Measurements from ENCODE around the gene ATP5F1D.

Gene ATP5F1D

DNA sequence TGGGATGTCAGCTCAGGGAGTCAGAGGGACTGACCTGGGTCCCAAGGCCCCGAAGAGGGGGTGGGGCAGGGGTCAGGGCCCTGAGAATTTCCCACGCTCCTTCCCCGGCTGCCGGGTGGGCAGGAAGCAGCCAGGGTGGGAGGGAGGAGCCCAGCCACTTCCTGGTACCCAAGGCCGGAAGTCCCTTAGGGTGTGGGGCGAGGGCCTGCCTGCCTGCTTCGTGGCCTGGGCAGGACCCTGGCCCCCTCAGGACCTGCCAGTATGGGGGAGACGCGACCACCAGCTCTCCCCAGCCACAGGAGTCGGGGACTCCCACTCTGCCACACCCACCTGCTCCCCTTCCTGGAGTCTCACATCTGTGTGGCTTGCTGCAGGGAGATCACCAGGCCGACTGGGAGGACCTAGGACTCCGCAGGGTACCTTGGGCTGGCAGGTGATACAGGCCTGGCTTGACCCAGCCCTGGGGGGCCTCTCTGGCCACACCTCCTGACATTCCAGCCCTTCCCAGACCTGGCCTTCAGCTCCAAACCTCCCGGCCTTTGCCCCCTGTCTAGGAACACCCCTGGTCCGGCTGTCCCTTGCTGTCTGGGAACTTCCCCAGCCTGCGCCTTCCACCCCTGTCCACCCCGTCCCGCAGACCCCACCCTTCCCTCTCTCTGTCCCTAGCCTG, 17.8 kb downstream of the ATP5F1D start:
- peak in 3 of 4 experiments; percentile 43 to 66 (median 50) for DNase-seq

DNA sequence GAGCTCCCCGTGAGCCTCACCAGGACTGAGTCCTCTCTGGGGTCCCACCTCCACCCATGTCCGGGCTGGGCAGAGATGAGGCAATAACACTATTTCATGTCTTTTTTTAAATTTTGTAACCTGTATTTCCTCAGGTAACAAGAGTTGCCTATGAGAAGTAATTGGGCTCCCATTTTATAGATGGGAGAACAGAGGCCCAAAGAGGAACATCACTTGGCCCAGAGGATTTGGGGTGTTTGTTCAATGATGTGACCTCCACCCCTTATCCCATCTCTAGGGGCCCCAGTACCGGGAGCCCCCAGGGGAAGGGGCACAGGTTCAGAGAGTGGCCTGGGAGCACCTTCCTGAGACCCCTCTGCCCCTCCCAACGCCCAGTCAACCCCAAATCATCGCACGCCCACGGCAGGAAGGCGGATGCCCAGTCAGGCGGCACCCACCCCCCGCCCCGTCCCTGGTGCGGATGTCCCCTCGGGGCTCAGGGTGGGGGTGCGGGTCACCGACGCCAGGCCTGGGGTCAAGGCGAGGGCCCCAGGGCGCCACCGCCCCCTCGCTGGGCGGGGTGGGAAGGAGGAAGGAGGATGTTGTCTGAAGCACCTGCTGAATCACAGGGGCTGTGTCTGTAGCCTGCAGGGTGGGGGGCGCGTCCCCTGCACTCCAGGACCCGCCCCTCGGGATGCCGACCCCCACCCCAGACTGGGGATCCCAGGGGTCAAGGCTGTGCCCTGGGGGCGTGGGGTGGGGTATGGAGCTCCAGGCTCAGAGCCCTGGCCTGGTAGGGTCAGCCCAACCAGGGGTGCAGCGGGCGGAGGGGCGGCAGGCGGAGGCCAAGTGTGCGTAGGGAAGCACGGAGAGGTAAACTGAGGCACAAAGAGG, 18.6 kb downstream of the ATP5F1D start:
- DNase-seq, result peak in 2 of 4 experiments; percentile 36 to 49

DNA sequence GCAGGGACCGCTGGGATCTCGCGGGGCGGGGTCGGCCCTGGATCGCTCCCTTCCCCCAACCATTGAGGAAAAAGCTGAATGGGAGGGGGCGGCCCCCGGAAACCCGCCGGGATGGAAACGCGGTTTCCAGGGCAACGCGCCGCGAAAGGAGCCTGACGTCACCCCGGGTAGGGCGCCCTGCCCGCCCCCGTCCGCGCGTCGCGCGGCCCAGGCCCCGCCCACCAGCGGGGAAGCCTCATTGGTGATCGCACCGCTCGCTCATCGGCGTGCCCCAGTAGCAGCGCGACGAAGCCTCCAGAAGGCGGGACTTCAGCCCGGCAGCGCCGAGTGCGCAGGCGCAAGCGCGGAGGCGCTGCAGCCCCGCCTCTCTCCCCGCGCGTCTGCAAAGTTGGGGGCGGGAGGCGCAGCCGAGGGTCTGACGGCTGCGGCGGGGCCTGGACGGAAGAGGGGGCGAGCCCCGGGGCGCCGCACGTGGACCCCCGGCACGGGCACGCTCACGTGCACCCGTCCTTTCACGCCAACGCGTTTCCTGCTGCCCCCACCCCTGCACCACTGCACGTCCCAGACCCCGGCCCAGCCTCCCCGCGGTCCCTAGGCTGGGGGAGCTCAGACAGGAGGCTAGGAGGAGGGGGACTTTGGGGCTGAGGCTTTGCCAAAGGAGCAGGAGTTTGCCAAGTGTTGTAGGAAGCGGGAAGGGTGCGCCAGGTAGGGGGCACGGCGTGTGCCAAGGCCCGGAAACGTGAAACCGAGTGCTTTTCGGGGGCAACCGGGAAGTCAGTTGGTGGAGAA, 19.4 kb downstream of the ATP5F1D start:
- peak; percentile 86 to 97 (median 93) for DNase-seq

DNA sequence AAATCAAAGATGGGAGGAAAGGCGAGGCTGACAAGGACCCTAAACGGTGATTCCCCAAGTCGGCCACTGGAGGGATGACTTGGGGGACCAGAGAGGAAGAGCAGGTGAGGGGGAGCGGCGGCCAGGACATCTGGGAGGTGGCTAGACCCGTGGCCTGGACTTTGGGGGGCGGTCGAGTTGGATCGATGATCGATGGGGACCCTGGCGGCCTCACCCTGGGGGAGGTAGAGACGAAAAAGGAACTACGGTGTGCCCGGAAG, 19.9 kb downstream of the ATP5F1D start:
- DNase-seq, result no peak

DNA sequence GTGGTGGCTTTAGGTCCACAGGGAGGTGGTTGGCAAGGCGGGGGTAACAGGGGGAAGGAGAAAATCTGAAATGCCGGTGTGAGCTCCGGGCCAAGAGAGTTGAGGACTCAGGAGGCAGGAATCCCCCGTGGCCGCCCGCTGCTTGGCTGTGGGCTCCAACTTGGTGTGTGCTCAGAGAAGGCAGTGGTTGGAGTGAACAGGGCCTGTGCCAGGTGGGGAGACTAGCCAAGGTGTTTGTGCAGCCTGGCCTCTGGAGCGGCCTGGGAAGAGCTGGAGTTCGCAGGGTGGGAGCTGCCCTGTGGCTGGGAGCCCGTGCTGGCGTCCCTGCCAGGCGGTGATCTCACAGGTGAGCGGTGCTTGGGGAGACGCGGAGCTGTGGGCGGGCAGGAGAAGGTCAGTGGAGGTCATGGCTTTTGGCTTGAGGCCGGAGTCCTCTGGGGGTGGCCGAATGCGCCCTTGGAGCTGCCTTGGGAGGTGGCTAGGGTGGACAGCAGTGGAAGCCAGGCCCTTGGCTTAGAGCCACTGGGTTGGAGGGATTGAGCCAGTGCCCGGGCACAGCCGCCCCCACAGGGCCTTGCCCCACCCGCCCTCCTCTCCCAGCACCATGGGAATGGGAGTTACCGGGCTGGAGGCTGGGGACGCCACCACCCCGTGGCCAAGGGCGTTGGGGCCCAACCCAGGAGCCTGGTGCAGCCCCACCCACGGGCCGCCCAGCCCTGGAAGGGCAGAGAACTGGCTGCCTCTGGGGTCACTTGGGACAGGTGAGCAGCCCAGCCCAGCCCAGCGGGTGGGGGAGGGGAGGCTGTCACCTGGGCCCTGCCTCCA, 20.5 kb downstream of the ATP5F1D start:
- DNase-seq, result no peak

DNA sequence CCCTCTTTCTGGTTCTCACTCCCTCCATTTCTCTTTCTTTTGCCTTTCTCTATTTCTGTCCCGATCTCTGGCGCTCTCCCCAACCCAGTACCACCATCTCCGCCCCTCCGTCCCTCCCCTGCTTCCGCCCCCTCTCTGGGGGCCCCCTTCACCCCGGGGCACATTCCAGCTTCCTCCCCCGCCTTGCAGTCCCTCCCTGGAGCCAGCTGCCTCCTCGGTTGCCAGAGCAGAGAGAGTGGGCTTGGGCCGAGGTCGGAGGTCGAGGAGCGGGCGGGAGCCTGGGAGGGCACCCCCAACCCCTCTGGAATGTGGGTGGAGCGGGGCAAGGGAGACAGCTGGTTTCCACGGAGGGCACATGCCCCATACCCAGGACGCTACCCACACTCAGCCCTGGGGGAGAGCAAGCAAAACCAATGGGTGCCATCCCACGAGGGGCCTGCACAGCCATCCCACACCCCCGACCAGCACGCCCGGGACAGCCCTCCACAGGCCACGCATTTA, 21.1 kb downstream of the ATP5F1D start:
- DNase-seq, result no peak

DNA sequence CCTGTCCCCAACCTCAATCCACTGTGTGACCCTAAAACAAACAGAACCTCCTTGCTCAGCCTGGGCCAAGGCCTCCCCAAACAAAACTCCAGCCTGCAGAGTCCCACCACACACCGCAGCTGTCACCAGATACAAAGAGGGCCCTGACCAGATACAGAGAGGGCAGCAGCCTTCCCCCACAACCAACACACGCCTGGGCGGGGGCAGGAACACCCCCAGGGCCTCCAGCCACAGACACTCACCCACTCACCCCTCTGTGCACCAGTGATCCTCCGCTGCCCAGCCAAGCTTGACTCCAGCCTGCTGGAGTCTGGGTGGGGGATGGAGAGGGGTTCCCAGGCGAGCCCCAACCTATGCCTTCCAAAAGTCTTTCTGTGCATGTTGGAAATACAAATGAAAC, 21.6 kb downstream of the ATP5F1D start:
- DNase-seq, result no peak

DNA sequence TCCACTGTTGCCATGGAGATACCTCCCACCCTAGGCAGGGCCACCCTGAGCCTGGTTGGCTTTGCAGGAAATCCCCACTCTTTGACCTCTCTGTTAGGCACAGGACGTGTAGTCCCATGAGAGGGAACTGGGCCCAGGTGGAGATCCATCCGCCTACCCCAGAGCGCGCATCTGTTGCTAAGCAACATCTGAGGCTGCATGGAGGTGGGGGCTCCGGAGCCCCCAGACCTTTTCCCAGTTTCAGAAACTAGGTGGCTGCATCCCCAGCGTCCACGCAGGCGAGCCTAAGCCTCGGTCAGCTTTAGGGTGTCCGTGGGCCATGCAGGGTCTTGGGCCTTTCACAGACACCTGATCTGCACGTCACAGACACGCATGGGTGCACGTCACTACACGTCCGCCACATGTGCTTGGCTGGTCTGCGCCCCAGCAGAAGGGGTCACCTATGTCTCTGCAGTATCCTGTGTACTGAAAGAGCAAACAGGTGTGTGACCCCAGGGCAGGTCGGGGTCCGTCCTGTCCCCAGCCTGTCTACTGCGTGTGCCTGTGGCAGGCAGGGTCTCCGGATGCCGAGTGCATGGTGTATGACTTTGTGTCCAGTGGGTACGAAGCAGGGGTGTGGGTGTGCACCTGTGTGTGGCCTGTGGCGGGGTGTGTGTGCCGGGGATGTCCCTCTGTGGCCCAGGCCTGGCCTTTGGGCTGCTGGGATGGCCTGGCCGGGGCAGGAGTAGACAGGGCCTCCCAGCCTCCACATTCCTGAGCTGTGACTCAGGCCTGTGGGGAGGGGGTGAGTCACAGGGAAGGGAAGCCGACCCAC, 23.5 kb downstream of the ATP5F1D start:
- DNase-seq, result no peak

DNA sequence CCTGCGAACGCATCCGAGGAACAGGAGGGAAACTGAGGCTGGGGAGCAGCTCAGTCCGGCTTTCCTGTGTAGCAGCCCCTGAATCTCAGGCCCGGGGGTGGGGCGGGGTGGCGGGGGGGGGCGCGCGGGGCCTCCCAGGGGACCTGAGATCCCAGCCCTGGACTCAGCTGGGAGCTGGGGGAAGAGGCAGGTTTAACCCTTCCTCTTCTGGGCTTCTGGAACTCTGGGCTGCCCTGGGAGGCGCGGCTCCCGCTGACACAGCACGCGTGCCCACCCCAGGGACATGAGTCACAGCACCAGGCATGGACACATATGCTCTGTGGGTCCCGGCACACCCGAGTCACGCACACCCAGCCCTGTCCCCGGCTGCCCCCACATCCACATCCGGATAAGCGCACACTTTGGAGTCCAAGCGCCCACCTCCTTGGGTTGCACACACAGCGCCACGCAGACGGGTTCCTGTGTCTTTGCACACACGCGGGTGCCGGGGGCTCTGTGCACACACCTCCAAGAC, 24.1 kb downstream of the ATP5F1D start:
- DNase-seq, result peak in 1 of 4 experiments; percentile 48

DNA sequence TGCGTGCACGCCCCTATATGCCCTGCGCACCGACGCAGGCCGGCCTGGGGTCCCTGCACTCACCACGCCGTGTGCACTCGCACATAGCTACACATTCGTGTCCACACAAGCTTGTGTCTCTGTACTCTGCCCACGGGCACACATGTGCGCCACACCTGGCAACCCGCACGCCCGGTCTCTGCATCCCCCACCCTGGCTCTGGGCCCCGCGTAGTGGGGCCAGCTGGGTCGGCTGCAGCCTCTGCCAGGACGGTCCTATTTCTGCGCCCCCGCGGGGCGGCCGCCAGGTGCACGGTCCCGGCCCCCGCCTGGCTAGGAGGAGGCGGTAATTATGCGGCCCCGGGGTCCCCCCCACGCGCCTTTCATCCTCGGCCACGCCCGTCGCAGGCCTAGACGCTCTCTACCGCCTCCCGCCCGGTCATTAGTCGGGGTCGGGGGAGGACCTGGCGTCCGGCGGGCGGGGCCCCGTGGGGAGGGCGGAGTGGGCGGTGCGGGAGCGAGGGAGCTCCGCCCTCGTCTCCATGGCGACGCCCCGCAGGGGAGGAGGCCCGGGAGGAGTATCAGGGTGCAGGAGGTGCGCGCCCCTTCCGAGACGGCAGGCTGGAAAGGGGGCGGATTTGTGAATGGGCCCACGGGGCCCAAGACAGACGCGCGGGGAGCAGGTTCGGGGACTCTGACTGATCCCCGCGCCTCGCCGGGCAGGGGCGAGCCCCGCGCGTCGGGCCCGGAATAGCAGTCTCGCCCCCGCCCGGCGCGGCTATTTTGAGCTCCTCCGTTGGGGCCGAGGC, 24.8 kb downstream of the ATP5F1D start:
- DNase-seq, result peak; percentile 42 to 76 (median 52)

DNA sequence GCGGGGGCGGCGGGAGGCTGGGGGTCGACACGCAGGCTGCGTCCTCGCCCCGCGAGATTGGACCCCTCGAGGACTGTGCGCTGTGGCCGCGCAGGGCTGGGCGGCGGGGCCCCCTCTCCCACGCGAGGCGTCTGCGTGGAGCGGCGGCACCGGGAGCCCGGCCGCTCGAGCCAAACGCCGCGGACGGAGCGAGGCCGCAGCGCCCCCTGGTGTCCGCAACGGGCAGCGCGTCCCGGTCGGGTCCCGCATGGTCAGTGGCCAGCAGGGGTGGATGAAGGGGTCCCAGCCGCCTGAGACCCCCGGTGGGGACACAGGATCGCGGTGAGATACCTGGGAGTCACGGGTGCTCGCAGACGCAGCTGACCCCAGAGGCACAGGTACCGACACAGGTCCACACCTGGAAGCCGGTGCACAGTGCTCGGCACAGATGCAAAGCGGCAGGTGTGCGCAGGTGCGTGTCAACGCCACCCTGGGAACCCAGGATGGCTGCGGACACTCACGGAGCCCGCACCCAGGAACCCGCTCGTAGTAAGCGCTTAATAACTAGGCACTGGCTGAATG, 25.4 kb downstream of the ATP5F1D start:
- DNase-seq, result peak; percentile 42 to 62 (median 51)

DNA sequence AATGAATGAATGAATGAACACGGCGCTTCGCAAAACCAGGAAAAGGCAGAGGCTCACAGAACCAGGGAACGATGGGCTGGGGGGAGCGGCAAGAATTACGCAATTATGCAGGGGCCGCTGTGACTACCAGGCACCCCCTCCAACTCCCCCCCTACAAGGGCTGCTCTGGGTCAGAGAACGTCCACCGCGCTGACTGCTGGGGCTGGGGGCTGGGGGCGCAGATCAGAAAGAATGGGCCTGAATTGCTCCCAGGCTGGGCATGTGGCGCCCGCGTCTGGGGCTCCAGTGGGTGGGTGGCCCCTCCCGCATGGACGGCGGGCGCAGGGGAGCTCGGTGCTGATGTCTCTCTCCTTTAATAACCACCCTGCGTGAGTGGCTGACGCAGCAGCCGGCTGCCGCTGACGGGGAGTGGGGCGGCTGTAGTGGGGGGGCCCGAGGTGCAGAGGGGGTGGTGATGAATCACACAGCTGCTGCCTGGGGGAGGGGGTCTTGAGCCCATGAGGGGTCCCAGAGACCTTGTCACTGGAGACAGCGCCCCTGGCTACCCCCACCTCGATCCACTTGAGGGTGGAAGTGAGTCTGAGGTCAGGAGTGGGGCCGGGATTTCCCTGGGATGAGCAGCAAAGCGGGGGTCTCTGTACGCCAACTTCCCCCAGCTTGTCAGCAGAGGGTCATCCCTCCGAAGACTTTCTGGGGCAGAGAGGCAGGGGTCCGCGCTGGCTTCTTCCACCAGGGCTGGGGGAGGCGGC, 26.1 kb downstream of the ATP5F1D start:
- no peak for DNase-seq

DNA sequence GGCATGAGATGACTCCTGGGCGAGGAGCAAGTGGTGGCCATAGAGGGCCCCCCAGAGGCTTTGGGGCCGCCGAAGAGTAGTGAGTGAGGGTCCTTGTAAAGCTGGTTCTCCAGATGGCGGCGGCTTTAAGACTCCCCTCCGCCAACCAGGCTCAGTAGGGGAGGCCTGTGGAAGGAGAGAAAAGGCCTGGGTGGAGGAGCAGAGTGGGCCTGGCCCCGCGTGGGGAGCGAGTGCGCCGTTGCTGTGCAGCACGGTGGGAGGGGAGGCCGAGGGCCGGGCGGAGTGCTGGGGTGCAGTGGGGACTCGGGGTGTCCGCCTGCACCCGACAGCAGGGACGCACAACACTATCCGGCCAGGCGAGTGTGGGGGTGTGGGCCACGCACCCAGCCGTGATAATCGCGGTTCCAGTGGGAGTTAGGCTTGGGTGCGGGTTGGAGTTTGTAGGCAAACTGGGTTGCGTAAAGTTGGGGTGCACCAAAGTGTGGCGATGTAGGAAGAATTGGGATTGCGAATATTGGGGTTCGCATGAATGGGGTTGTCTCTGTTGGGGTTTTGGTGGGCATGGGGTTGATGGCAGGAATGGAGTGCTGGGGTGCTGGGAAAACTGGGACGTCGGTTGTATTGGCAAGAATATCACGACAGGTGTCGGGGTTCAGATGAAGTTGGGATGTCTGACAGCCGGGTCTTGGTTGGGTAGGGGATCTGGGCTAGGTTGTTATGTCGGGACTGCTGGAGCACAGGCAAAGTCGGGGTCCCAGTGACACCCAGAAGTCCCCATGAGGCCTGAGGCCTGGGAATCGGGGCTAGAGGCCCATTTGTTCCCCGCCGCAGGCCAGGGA, 26.9 kb downstream of the ATP5F1D start:
- DNase-seq, result no peak

DNA sequence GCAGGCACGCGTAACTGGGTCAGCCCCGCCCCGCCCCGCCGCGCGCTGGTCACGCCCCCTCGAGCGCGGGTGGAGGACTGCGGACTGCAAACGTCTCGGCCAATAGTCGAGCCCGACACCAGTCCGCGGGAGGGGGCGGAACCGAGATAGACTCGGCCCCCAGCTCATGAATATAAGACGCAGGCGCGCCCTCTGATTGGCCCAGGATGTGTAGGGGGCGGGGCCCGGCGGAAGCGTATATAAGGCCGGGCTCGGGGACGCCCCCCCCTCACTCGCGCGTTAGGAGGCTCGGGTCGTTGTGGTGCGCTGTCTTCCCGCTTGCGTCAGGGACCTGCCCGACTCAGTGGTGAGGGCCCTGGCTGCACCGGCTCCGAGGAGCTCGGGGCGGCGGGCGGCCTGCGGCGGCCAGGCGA, 27.5 kb downstream of the ATP5F1D start, which contains the start of gene CIRBP:
TSS of gene CIRBP (plus strand) at position 268 of the 413 bp plus-strand sequence. CDS start 1,602 bp downstream, outside the sequence.
- DNase-seq, result peak; percentile 97 to 99 (median 98)

DNA sequence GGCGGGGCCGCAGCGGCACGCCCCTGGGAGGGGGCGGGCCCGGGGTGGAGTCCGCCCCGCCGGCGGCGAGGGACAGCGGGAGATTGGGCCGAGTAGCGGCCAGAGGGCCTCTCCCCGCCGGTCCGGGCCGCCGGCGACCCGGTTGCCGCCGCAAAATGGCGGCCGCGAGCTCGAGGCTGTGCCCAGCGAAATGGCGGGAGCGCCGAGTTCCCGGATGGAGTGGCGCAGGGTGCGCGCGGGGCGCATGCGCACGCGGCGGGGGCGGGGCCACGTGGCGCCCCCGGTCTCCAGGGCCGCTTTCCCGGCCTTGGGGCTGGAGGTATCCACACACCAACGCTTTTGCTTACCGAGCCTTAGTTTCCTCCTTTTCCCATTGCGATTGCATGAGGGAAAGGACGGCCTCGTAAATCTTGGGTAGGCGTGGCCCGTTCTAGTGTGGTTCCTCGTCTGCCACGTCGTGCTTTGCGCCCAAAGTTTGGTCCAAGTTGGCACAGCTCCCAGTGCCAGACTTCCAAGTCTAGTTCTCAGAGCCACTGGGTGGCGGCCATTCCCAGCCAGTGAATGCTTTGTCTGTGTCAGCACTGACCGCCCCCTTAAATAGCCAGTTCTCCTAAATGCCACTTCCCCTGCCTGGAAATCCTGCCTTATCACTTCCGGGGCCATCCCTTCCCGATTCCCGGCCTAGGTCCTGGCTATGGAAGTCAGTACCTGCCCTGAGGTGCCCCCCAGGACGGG, 28.1 kb downstream of the ATP5F1D start:
- peak; percentile 72 to 82 (median 79) for DNase-seq

DNA sequence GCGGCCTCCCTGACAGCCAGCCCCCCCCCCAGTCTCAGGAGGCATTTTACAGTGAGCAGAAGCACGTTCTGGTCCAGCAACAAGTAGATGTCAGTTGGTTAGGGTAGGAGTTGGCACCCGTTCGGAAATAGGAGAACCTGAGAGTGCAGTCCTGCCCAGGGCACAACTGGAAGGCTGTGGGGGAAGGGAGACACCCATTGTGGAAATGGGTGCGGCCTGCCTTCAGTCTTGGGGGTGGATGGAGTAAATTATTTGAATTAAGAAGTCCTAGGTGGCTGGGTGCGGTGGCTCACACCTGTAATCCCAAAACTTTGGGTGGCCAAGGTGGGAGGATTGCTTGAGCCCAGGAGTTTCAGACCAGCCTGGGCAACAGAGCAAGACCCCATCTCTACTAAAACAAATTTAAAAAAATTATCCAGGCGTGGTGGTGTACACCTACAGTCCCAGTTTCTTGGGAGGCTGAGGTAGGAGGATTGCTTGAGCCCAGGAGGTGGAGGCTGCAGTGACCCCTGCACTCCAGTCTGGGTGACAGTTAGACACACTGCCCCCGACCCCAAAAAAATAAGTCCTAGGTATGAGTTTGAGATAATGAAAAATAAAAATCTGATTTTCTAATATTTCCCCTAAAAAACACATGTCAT, 28.8 kb downstream of the ATP5F1D start:
- no peak for DNase-seq
